ENCODE results near the gene TTC39A.
"Not testable (repeated sequence)": the region's sequence is repeated elsewhere in the genome, so short reads cannot be mapped to it uniquely, and the experiment has no call there.

Gene TTC39A

GRCh38 chr1:51285055-51285454 lies 45.3 kb downstream of the TTC39A start:
- DNase-seq: no peak
- in situ Hi-C loops (cut with HindIII; ENCODE audit: low pct_ligation_motif_present, low pct_unique_long_range_greater_than_20kb, low sequenced_read_pairs): no loop called here

- no peak for DNase-seq
- in situ Hi-C loops (cut with HindIII; ENCODE audit: low pct_ligation_motif_present, low pct_unique_long_range_greater_than_20kb, low sequenced_read_pairs): no loop called here
Observed at GRCh38 chr1:51284487-51284954, 45.8 kb downstream of the TTC39A start.

GRCh38 chr1:51283979-51284378 lies 46.4 kb downstream of the TTC39A start:
- DNase-seq: no peak
- in situ Hi-C loops (cut with HindIII; ENCODE audit: low pct_ligation_motif_present, low pct_unique_long_range_greater_than_20kb, low sequenced_read_pairs): no loop called here

- no peak for DNase-seq
- in situ Hi-C loops (cut with HindIII; ENCODE audit: low pct_ligation_motif_present, low pct_unique_long_range_greater_than_20kb, low sequenced_read_pairs): no loop called here
Observed at GRCh38 chr1:51282605-51283004, 47.8 kb downstream of the TTC39A start.

GRCh38 chr1:51281807-51282206 lies 48.6 kb downstream of the TTC39A start:
- in situ Hi-C loops (cut with HindIII; ENCODE audit: low pct_ligation_motif_present, low pct_unique_long_range_greater_than_20kb, low sequenced_read_pairs): no loop called here
- DNase-seq: no peak

GRCh38 chr1:51280321-51280978 lies 49.9 kb downstream of the TTC39A start:
- DNase-seq: no peak
- in situ Hi-C loops (cut with HindIII; ENCODE audit: low pct_ligation_motif_present, low pct_unique_long_range_greater_than_20kb, low sequenced_read_pairs): no loop called here

- DNase-seq: peak; percentile 84
- in situ Hi-C loops (cut with HindIII; ENCODE audit: low pct_ligation_motif_present, low pct_unique_long_range_greater_than_20kb, low sequenced_read_pairs): no loop called here
Observed at GRCh38 chr1:51276286-51276685, 54.1 kb downstream of the TTC39A start.

- DNase-seq: no peak
- in situ Hi-C loops (cut with HindIII; ENCODE audit: low pct_ligation_motif_present, low pct_unique_long_range_greater_than_20kb, low sequenced_read_pairs): no loop called here
Observed at GRCh38 chr1:51274676-51275075, 55.7 kb downstream of the TTC39A start.

- no peak for DNase-seq
- in situ Hi-C loops (cut with HindIII; ENCODE audit: low pct_ligation_motif_present, low pct_unique_long_range_greater_than_20kb, low sequenced_read_pairs): no loop called here
Observed at GRCh38 chr1:51272916-51273315, 57.4 kb downstream of the TTC39A start.

- no peak for DNase-seq
- in situ Hi-C loops (cut with HindIII; ENCODE audit: low pct_ligation_motif_present, low pct_unique_long_range_greater_than_20kb, low sequenced_read_pairs): no loop called here
Observed at GRCh38 chr1:51270751-51271150, 59.6 kb downstream of the TTC39A start.

GRCh38 chr1:51268634-51269033 lies 61.7 kb downstream of the TTC39A start:
- in situ Hi-C loops (cut with HindIII; ENCODE audit: low pct_ligation_motif_present, low pct_unique_long_range_greater_than_20kb, low sequenced_read_pairs): no loop called here
- DNase-seq: no peak

- DNase-seq: no peak
- in situ Hi-C loops (cut with HindIII; ENCODE audit: low pct_ligation_motif_present, low pct_unique_long_range_greater_than_20kb, low sequenced_read_pairs): no loop called here
Observed at GRCh38 chr1:51266791-51267190, 63.6 kb downstream of the TTC39A start.

- in situ Hi-C loops (cut with HindIII; ENCODE audit: low pct_ligation_motif_present, low pct_unique_long_range_greater_than_20kb, low sequenced_read_pairs): no loop called here
Observed at GRCh38 chr1:51266181-51266580, 64.2 kb downstream of the TTC39A start.

GRCh38 chr1:51265618-51266017 lies 64.7 kb downstream of the TTC39A start:
- no peak for DNase-seq
- in situ Hi-C loops (cut with HindIII; ENCODE audit: low pct_ligation_motif_present, low pct_unique_long_range_greater_than_20kb, low sequenced_read_pairs): no loop called here

More at GRCh38 chr1:51266181-51266580, 64.2 kb downstream of the TTC39A start:
- no peak for DNase-seq

- DNase-seq: peak; percentile 86
- in situ Hi-C loops (cut with HindIII; ENCODE audit: low pct_ligation_motif_present, low pct_unique_long_range_greater_than_20kb, low sequenced_read_pairs): no loop called here
Observed at GRCh38 chr1:51264451-51264850, 65.9 kb downstream of the TTC39A start.

GRCh38 chr1:51263147-51263877 lies 67.0 kb downstream of the TTC39A start:
- in situ Hi-C loops (cut with HindIII; ENCODE audit: low pct_ligation_motif_present, low pct_unique_long_range_greater_than_20kb, low sequenced_read_pairs): no loop called here
- DNase-seq: no peak

GRCh38 chr1:51255331-51255730 lies 75.0 kb downstream of the TTC39A start:
- DNase-seq: no peak
- in situ Hi-C loops (cut with HindIII; ENCODE audit: low pct_ligation_motif_present, low pct_unique_long_range_greater_than_20kb, low sequenced_read_pairs): no loop called here

- no peak for DNase-seq
Observed at GRCh38 chr1:51253691-51254090, 76.7 kb downstream of the TTC39A start.

GRCh38 chr1:51252366-51252765 lies 78.0 kb downstream of the TTC39A start:
- DNase-seq: no peak
- in situ Hi-C loops (cut with HindIII; ENCODE audit: low pct_ligation_motif_present, low pct_unique_long_range_greater_than_20kb, low sequenced_read_pairs): no loop called here

More at GRCh38 chr1:51253691-51254090, 76.7 kb downstream of the TTC39A start:
- in situ Hi-C loops (cut with HindIII; ENCODE audit: low pct_ligation_motif_present, low pct_unique_long_range_greater_than_20kb, low sequenced_read_pairs): no loop called here

- DNase-seq; in situ Hi-C loops (cut with HindIII; ENCODE audit: low pct_ligation_motif_present, low pct_unique_long_range_greater_than_20kb, low sequenced_read_pairs): not testable (repeated sequence)
Observed at GRCh38 chr1:51251165-51251564, 79.2 kb downstream of the TTC39A start.
